HepG2 (cell line): ENCODE results near the gene ZIM2. TPM values are rescaled to one million over a fixed set of nuclear protein-coding genes. Genes with fewer than 3 reads are reported as not detected.

Experiments
- GATA4 ChIP-seq: sonication (generic); IDR thresholded peaks from 2 replicates; pipeline ENCODE4 v1.6.1; 2016; ENCODE audit warnings: antibody characterized with exemption, low read depth, borderline replicate concordance
- MED13 ChIP-seq: sonication (generic); formaldehyde crosslinking; IDR thresholded peaks from 2 replicates; pipeline ENCODE4 v1.5.0; 2020; ENCODE audit warnings: missing genetic modification reagents
- NR1H2 ChIP-seq: sonication (generic); formaldehyde crosslinking; IDR thresholded peaks from 2 replicates; pipeline ENCODE4 v1.8.1; 2022; ENCODE audit warnings: low read depth, missing genetic modification reagents, borderline replicate concordance
- REST ChIP-seq, 2 experiments: IDR thresholded peaks; 2 replicates each; pipeline ENCODE4 v1.6.1; 2011 to 2012; ENCODE audit warnings: low read length in 2 of 2, borderline replicate concordance in 1 of 2, low read depth in 1 of 2, mild to moderate bottlenecking in 1 of 2, moderate library complexity in 1 of 2
- SP1 ChIP-seq, 2 experiments: fragments of 450-650 bp in 1 of 2; sonication (generic) in 1 of 2; formaldehyde crosslinking in 1 of 2; IDR thresholded peaks; 2 replicates each; pipeline versions ENCODE4 v1.4.0 to v1.6.1; 2016 to 2020; ENCODE audit warnings: missing genetic modification reagents in 1 of 2
- TBX3 ChIP-seq: fragments of 450-650 bp; IDR thresholded peaks from 2 replicates; pipeline ENCODE4 v1.6.1; 2017; ENCODE audit warnings: antibody characterized with exemption, mild to moderate bottlenecking, inconsistent platforms, borderline replicate concordance
- ZNF12 ChIP-seq: sonication (generic); formaldehyde crosslinking; IDR thresholded peaks from 2 replicates; pipeline ENCODE4 v1.5.0; 2020; ENCODE audit warnings: missing genetic modification reagents
- ZNF503 ChIP-seq: sonication (generic); formaldehyde crosslinking; IDR thresholded peaks from 2 replicates; pipeline ENCODE4 v1.4.0; 2020; ENCODE audit warnings: missing genetic modification reagents
- ZNF678 ChIP-seq: sonication (generic); formaldehyde crosslinking; IDR thresholded peaks from 2 replicates; pipeline ENCODE4 v1.4.0; 2020; ENCODE audit warnings: mild to moderate bottlenecking, missing genetic modification reagents
- ZNF691 ChIP-seq: sonication (generic); formaldehyde crosslinking; IDR thresholded peaks from 2 replicates; pipeline ENCODE4 v1.4.0; 2020; ENCODE audit warnings: missing genetic modification reagents, low read depth, mild to moderate bottlenecking, borderline replicate concordance
- ZSCAN20 ChIP-seq: sonication (generic); formaldehyde crosslinking; IDR thresholded peaks from 2 replicates; pipeline ENCODE4 v1.4.0; 2020; ENCODE audit warnings: missing genetic modification reagents, mild to moderate bottlenecking, borderline replicate concordance
- polyA plus RNA-seq, 8 experiments: library from polyadenylated mRNA; depleted of rRNA in 3 of 8; stranded (reverse) in 7 of 8; unstranded in 1 of 8; fragments of >200 nt; fragmentation: Illumina TruSeq in 4 of 8; extraction: Trizol in 4 of 8; gene quantifications; 2 replicates each; pipeline versions ENCODE4 v1.2.1 to v1.2.3, GENCODE V29; 2011 to 2016; ENCODE audit warnings: low read depth in 4 of 8, missing spikeins in 1 of 8, mixed read lengths in 1 of 8; ENCODE audit not compliant: insufficient read depth in 1 of 8
- total RNA-seq, 5 experiments: library from RNA; depleted of rRNA; stranded (reverse); fragments of >200 nt; fragmentation: Illumina TruSeq; extraction: Trizol; gene quantifications; 2 replicates each; pipeline ENCODE4 v1.2.3, GENCODE V29; 2016; ENCODE audit warnings: low read depth in 1 of 5
- TF ChIP-seq, protein P1 (sequence below): sonication (generic); formaldehyde crosslinking; IDR thresholded peaks from 2 replicates; pipeline ENCODE4 v1.4.0; 2020; ENCODE audit warnings: missing genetic modification reagents, borderline replicate concordance
- TF ChIP-seq, protein P2 (sequence below): sonication (generic); formaldehyde crosslinking; IDR thresholded peaks from 2 replicates; pipeline ENCODE4 v1.4.0; 2020; ENCODE audit warnings: low read depth, mild to moderate bottlenecking, missing genetic modification reagents
- TF ChIP-seq, protein P3 (sequence below): sonication (generic); formaldehyde crosslinking; IDR thresholded peaks from 2 replicates; pipeline ENCODE4 v1.4.0; 2020; ENCODE audit warnings: mild to moderate bottlenecking, missing genetic modification reagents

Gene ZIM2
- total and polyA plus RNA-seq, 2 of the 13 experiments (the other 11 are each of a cell fraction or from before 2014, with no cell fraction given) = 7.2 to 10.3 TPM

DNA sequence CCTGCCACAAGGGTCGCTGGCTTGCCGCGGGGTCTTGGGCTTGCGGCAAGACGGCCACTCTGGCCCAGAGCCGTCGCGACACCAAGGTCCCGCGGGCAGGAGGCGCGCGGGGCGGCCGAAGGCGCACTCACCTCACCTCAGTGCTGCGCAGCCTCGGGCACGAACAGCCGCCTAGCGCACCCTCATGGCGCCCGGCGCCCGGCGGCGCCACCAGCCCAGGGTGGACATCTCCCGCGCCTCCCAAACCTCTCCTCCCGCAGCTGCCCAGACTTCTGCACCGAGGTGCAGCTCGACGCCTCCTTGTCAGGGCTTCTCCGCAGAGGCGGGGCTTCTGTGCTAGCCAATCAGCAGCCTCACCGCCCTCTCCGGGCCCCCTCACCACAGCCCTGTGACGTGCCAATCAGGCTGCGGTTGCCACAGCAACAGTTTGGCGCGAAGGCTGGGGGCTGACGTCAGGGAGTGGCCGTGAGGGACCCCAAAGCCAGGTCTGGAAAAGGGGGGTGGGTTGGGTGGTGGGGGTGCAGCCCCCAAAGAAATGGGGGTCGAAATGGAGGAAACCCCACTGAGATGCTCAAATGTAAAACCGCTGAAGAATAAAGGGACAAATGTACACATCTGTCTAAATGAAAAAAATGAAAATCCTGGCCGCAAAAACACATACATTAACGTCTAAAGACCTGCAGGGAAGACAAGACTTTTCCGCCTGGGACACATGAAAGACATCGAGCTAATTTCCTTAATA is at the start of gene ZIM2, which contains the start of gene PEG3 (continued):
- peak in 1 of 2 experiments; percentile 49; a peak in 1 of 4 replicates for TF ChIP-seq REST (IDR thresholded peaks at IDR 0.05; ENCODE audit: borderline replicate concordance in 1 of 2, low read depth in 1 of 2, low read length in 2 of 2)
- no peak for TF ChIP-seq SP1 (IDR thresholded peaks at IDR 0.05)
- no peak for TF ChIP-seq SP1 (CRISPR knock-in tag; IDR thresholded peaks at IDR 0.05)
- no peak for TF ChIP-seq TBX3
- no peak for TF ChIP-seq ZNF12 (CRISPR knock-in tag)
- TF ChIP-seq, protein P1, sequence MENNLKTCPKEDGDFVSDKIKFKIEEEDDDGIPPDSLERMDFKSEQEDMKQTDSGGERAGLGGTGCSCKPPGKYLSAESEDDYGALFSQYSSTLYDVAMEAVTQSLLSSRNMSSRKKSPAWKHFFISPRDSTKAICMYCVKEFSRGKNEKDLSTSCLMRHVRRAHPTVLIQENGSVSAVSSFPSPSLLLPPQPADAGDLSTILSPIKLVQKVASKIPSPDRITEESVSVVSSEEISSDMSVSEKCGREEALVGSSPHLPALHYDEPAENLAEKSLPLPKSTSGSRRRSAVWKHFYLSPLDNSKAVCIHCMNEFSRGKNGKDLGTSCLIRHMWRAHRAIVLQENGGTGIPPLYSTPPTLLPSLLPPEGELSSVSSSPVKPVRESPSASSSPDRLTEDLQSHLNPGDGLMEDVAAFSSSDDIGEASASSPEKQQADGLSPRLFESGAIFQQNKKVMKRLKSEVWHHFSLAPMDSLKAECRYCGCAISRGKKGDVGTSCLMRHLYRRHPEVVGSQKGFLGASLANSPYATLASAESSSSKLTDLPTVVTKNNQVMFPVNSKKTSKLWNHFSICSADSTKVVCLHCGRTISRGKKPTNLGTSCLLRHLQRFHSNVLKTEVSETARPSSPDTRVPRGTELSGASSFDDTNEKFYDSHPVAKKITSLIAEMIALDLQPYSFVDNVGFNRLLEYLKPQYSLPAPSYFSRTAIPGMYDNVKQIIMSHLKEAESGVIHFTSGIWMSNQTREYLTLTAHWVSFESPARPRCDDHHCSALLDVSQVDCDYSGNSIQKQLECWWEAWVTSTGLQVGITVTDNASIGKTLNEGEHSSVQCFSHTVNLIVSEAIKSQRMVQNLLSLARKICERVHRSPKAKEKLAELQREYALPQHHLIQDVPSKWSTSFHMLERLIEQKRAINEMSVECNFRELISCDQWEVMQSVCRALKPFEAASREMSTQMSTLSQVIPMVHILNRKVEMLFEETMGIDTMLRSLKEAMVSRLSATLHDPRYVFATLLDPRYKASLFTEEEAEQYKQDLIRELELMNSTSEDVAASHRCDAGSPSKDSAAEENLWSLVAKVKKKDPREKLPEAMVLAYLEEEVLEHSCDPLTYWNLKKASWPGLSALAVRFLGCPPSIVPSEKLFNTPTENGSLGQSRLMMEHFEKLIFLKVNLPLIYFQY = 0 out of 2 replicates have a peak, but pooled peaks have one; percentile 16
- no peak for TF ChIP-seq ZNF691 (CRISPR knock-in tag)
- TF ChIP-seq, protein P2, sequence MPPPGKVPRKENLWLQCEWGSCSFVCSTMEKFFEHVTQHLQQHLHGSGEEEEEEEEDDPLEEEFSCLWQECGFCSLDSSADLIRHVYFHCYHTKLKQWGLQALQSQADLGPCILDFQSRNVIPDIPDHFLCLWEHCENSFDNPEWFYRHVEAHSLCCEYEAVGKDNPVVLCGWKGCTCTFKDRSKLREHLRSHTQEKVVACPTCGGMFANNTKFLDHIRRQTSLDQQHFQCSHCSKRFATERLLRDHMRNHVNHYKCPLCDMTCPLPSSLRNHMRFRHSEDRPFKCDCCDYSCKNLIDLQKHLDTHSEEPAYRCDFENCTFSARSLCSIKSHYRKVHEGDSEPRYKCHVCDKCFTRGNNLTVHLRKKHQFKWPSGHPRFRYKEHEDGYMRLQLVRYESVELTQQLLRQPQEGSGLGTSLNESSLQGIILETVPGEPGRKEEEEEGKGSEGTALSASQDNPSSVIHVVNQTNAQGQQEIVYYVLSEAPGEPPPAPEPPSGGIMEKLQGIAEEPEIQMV = no peak
- TF ChIP-seq ZNF503 (CRISPR knock-in tag) = no peak
- TF ChIP-seq GATA4 = 0 out of 2 replicates have a peak, but pooled peaks have one; percentile 39
- TF ChIP-seq MED13 (CRISPR knock-in tag) = peak; percentile 61; the same call in 1 of the 2 replicates
- TF ChIP-seq ZSCAN20 = 0 out of 2 replicates have a peak, but pooled peaks have one; percentile 26
- TF ChIP-seq, protein P3, sequence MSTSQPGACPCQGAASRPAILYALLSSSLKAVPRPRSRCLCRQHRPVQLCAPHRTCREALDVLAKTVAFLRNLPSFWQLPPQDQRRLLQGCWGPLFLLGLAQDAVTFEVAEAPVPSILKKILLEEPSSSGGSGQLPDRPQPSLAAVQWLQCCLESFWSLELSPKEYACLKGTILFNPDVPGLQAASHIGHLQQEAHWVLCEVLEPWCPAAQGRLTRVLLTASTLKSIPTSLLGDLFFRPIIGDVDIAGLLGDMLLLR = 0 out of 2 replicates have a peak, but pooled peaks have one; percentile 52
- no peak for TF ChIP-seq ZNF678 (CRISPR knock-in tag)
- TF ChIP-seq NR1H2 (CRISPR knock-in tag) = no peak
